ENCODE results near the gene RFLNA.

- no peak for TF ChIP-seq POLR2A (IDR thresholded peaks at IDR 0.05)
- no peak for TF ChIP-seq CTCF (IDR thresholded peaks at IDR 0.05)
Measured at GRCh38 chr12:124324803-124325705, 30.2 kb downstream of the RFLNA start.
